GM12878 (cell line): ENCODE measurements around the gene FGL2. TPM values are rescaled to one million over a fixed set of nuclear protein-coding genes. Genes with fewer than 3 reads are reported as not detected.

ENCODE experiments used
- ATAC-seq: fragments of 200-7000 bp; cut with Tn5 transposase; 3 replicates; pipeline ENCODE4 v1.9.1; 2020; ENCODE audit warnings: mild to moderate bottlenecking, moderate library complexity
- BruUV-seq: library from RNA; stranded (reverse); fragments of 400-500 nt; replicated peaks from 2 replicates; lab custom pipeline; 2021; lab: Mats Ljungman, UMichigan
- CTCF ChIA-PET: fragments of 300-600 bp; sonication (Branson Sonifier 250); formaldehyde crosslinking; extraction: SDS; loops from one replicate; lab custom pipeline; 2021; ENCODE audit warnings: inconsistent platforms; lab: Yijun Ruan, JAX
- POLR2A ChIA-PET: fragments of 350-600 bp; formaldehyde crosslinking; extraction: SDS; loops from one replicate; lab custom pipeline; 2021; ENCODE audit warnings: inconsistent platforms; lab: Charles Lee
- RAD21 ChIA-PET: fragments of 300-600 bp; sonication (Branson Sonifier 250); formaldehyde crosslinking; loops from one replicate; lab custom pipeline; 2023; ENCODE audit warnings: antibody characterized with exemption; ENCODE audit not compliant: unreplicated experiment; lab: Charles Lee
- SMC1A ChIA-PET: fragments of 300-600 bp; sonication (Branson Sonifier 250); formaldehyde crosslinking; loops from one replicate; lab custom pipeline; 2023; ENCODE audit not compliant: unreplicated experiment, uncharacterized antibody; lab: Charles Lee
- DNase-seq: peaks from one replicate; pipeline ENCODE4 v3.0.0-alpha.2; 2011; ENCODE audit warnings: low read depth, low spot score
- FAIRE-seq: peaks from 3 replicates; lab custom pipeline; 2011; peaks lifted over from hg19 to GRCh38; lab: Jason Lieb, UNC
- H2AFZ ChIP-seq: 2 replicates; pipeline ENCODE4 v1.6.0; 2011; ENCODE audit warnings: low read depth, low read length, control low read depth; ENCODE audit not compliant: control insufficient read depth
- H3K27ac ChIP-seq: 2 replicates; pipeline ENCODE4 v1.5.1; 2011; ENCODE audit warnings: control low read depth; ENCODE audit not compliant: control insufficient read depth, insufficient read depth
- H3K27me3 ChIP-seq, 2 experiments: replicated peaks in 1 of 2; 2 replicates each; pipeline versions ENCODE4 v1.6.0 to v1.6.1; 2011; ENCODE audit warnings: low read length in 1 of 2; ENCODE audit not compliant: control insufficient read depth in 2 of 2, insufficient read depth in 2 of 2
- H3K36me3 ChIP-seq, 2 experiments: 2 replicates each; pipeline ENCODE4 v1.5.1; 2011; ENCODE audit warnings: low read length in 1 of 2; ENCODE audit not compliant: control insufficient read depth in 2 of 2, insufficient read depth in 2 of 2
- H3K4me1 ChIP-seq: 2 replicates; pipeline ENCODE4 v1.6.1; 2011; ENCODE audit warnings: mild to moderate bottlenecking, low read length, moderate library complexity, mixed read lengths; ENCODE audit not compliant: control insufficient read depth, insufficient read depth
- H3K4me2 ChIP-seq: 2 replicates; pipeline ENCODE4 v1.6.0; 2011; ENCODE audit warnings: control low read depth; ENCODE audit not compliant: control insufficient read depth, insufficient read depth
- H3K4me3 ChIP-seq: fragments of 200-600 bp; sonication (generic); 2 replicates; pipeline ENCODE4 v1.5.1; 2016
- H3K79me2 ChIP-seq: 2 replicates; pipeline ENCODE4 v1.6.0; 2011; ENCODE audit warnings: low read length; ENCODE audit not compliant: control insufficient read depth, insufficient read depth
- H3K9ac ChIP-seq: 2 replicates; pipeline ENCODE4 v1.8.0; 2011; ENCODE audit warnings: low read length, control low read depth, mixed read lengths; ENCODE audit not compliant: control insufficient read depth, insufficient read depth
- H3K9me3 ChIP-seq: replicated peaks from 3 replicates; pipeline ENCODE4 v1.5.1; 2011; ENCODE audit warnings: mild to moderate bottlenecking, low read length; ENCODE audit not compliant: control insufficient read depth, insufficient read depth
- H4K20me1 ChIP-seq: 2 replicates; pipeline ENCODE4 v1.6.0; 2011; ENCODE audit not compliant: control insufficient read depth, insufficient read depth
- ATF7 ChIP-seq: fragments of 450-650 bp; IDR thresholded peaks from 2 replicates; pipeline ENCODE4 v1.6.1; 2016; ENCODE audit warnings: low read depth, mild to moderate bottlenecking
- CREM ChIP-seq: IDR thresholded peaks from 2 replicates; pipeline ENCODE4 v1.6.1; 2014; ENCODE audit warnings: antibody characterized with exemption, low read depth
- CTCF ChIP-seq, 3 experiments: IDR thresholded peaks in 2 of 3; conservative IDR thresholded peaks in 1 of 3; 2 replicates each; pipeline ENCODE4 v1.5.1; 2011; ENCODE audit warnings: low read depth in 3 of 3, low read length in 3 of 3, mild to moderate bottlenecking in 3 of 3, control low read depth in 2 of 3, moderate library complexity in 2 of 3, inconsistent platforms in 1 of 3, mixed read lengths in 1 of 3; ENCODE audit not compliant: control insufficient read depth in 2 of 3, insufficient read depth in 1 of 3; ENCODE audit errors: extremely low read depth in 1 of 3
- FOXM1 ChIP-seq: IDR thresholded peaks from 2 replicates; pipeline ENCODE4 v1.6.1; 2012; ENCODE audit warnings: low read depth, mild to moderate bottlenecking, inconsistent platforms, low read length, moderate library complexity
- IRF4 ChIP-seq: IDR thresholded peaks from 2 replicates; pipeline ENCODE4 v1.6.1; 2011; ENCODE audit warnings: low read depth, low read length
- MYC ChIP-seq: IDR thresholded peaks from 2 replicates; pipeline ENCODE4 v1.6.1; 2011; ENCODE audit warnings: mild to moderate bottlenecking, low read length, moderate library complexity, inconsistent platforms; ENCODE audit not compliant: insufficient read depth, insufficient replicate concordance, insufficient read length, severe bottlenecking
- RFX5 ChIP-seq: IDR thresholded peaks from 2 replicates; pipeline ENCODE4 v1.6.1; 2011; ENCODE audit warnings: low read depth, low read length, improper control_type of control experiment
- SPI1 ChIP-seq: IDR thresholded peaks from 2 replicates; pipeline ENCODE4 v1.6.1; 2011; ENCODE audit warnings: low read depth, mild to moderate bottlenecking, low read length, moderate library complexity, borderline replicate concordance; ENCODE audit not compliant: insufficient read depth
- TARDBP ChIP-seq: IDR thresholded peaks from 2 replicates; pipeline ENCODE4 v1.6.1; 2016; ENCODE audit warnings: borderline replicate concordance
- TCF7 ChIP-seq: IDR thresholded peaks from 2 replicates; pipeline ENCODE4 v1.6.1; 2014; ENCODE audit warnings: antibody characterized with exemption, borderline replicate concordance
- ZNF24 ChIP-seq: fragments of 450-650 bp; IDR thresholded peaks from 2 replicates; pipeline ENCODE4 v1.6.1; 2017; ENCODE audit warnings: antibody characterized with exemption, mild to moderate bottlenecking
- ZNF592 ChIP-seq: fragments of 450-650 bp; IDR thresholded peaks from 2 replicates; pipeline ENCODE4 v1.6.1; 2017; ENCODE audit warnings: mild to moderate bottlenecking, moderate library complexity
- WGBS: methylation state at CpG from one replicate; pipeline ENCODE4 v1.1.6; 2016; ENCODE audit warnings: low lambda C conversion rate; ENCODE audit not compliant: insufficient replicate concordance, insufficient coverage; ENCODE audit errors: missing lambda C conversion rate; 5-methylcytosine and 5-hydroxymethylcytosine counted together
- in situ Hi-C: fragments of 300-500 bp; cut with MboI; formaldehyde crosslinking; loops from 9 replicates; pipeline ENCODE4 v1.14.3; 2018; ENCODE audit warnings: mixed read lengths
- intact Hi-C: fragments of 100-400 bp; cut with micrococcal nuclease; formaldehyde crosslinking; loops from one replicate; pipeline ENCODE4 v1.14.2; 2022; ENCODE audit not compliant: unreplicated experiment
- polyA plus RNA-seq, 11 experiments: library from polyadenylated mRNA; depleted of rRNA in 4 of 11; unstranded in 6 of 11; stranded (reverse) in 5 of 11; fragments of >200 nt; fragmentation: Nextera tagmentation in 4 of 11; fragmentation: Illumina TruSeq in 1 of 11; extraction: Ambion mirVana in 4 of 11; extraction: Trizol in 1 of 11; gene quantifications; 1 replicate in 1 of 11; 2 replicates in 10 of 11; pipeline versions ENCODE4 v1.2.1 to v1.2.3, GENCODE V29; 2011 to 2016; ENCODE audit warnings: inconsistent platforms in 2 of 11, missing spikeins in 2 of 11, low read depth in 1 of 11
- total RNA-seq, 4 experiments: library from RNA; depleted of rRNA in 3 of 4; stranded (reverse); fragments of >200 nt in 3 of 4; fragmentation: Illumina TruSeq in 1 of 4; extraction: Trizol in 1 of 4; gene quantifications; 2 replicates each; pipeline versions ENCODE4 v1.2.1 to v1.2.3, GENCODE V29; 2013 to 2021

The FGL2 gene
- total and polyA plus RNA-seq, 10 of the 15 experiments (the other 5 are each of a cell fraction or from before 2014, with no cell fraction given): 0.04 to 3.2 (median 1.5) TPM

GRCh38 chr7:77248154-77248553, 48.5 kb upstream of the FGL2 start:
- ChIA-PET POLR2A (interaction anchor here (0.9 to 2.0 kb wide), 4 partner anchors 18 to 135 kb away, joined by 4 to 9 read pairs (median 6); no protein-coding TSS in a partner anchor), SMC1A (interaction anchor here (0.6 to 6.5 kb wide), 21 partner anchors 7 to 310 kb away, joined by 3 to 124 read pairs (median 7); partner anchors contain the start of genes CCDC146 and FGL2), RAD21 (interaction anchor here (1.3 to 6.3 kb wide), 10 partner anchors 30 to 135 kb away, joined by 4 to 87 read pairs (median 20); partner anchors contain the start of genes CCDC146 and FGL2), CTCF (interaction anchor here (1.1 to 7.1 kb wide), 16 partner anchors 9 to 135 kb away, joined by 5 to 88 read pairs (median 12); partner anchors contain the start of genes CCDC146 and FGL2)
- Histone ChIP-seq H3K36me3 (no peaks in the 10 kb centered on the region), H4K20me1 (no peaks in the 10 kb centered on the region), H2AFZ (no peak overlapping the region), H3K4me3 (no peak overlapping the region), H3K4me1 (no peaks in the 10 kb centered on the region), H3K27ac (no peak overlapping the region), H3K79me2 (no peaks in the 10 kb centered on the region), H3K9me3 (no peaks in the 10 kb centered on the region), H3K27me3 (no peaks in the 10 kb centered on the region), H3K9ac (no peak overlapping the region), H3K4me2 (no peak overlapping the region)
- in situ Hi-C loops: loop anchor here (5.0 kb wide), 2 partner anchors 84 to 121 kb away; no protein-coding TSS in a partner anchor
- no TSS peak for BruUV-seq
- FAIRE-seq: no peak
- TF ChIP-seq CREM (no peak), RFX5 (no peak), SPI1 (no peak), ATF7 (no peak), FOXM1 (no peak), MYC (no peak), ZNF24 (no peak), CTCF (IDR thresholded peaks at IDR 0.05 in 2 of 3, conservative IDR thresholded peaks at IDR 0.05 in 1 of 3; ENCODE audit: control insufficient read depth in 2 of 3, extremely low read depth in 1 of 3, insufficient read depth in 1 of 3, low read depth in 3 of 3, low read length in 3 of 3) (no peak), ZNF592 (no peak), TARDBP (no peak), TCF7 (no peak), IRF4 (no peak)
- no peak for ATAC-seq
- intact Hi-C loops: no loop called here
- no peak for DNase-seq
- WGBS: 64% methylated on average over 3 of the region's 3 CpGs
